H1 (cell line): ENCODE results near the gene RNASE7. TPM values are rescaled to one million over a fixed set of nuclear protein-coding genes. Genes with fewer than 3 reads are reported as not detected.

Source experiments
- KDM5A ChIP-seq: fragments of 200-600 bp; IDR thresholded peaks from 2 replicates; pipeline ENCODE4 v1.7.1; 2012; ENCODE audit warnings: mild to moderate bottlenecking, low read length, inconsistent platforms, mixed read lengths
- RNF2 ChIP-seq: fragments of 200-900, 300-1000 bp; sonication (generic); IDR thresholded peaks from 2 replicates; pipeline ENCODE4 v1.7.1; 2016; ENCODE audit warnings: borderline replicate concordance, low read depth, mild to moderate bottlenecking, antibody characterized with exemption, low read length; ENCODE audit not compliant: poor library complexity, severe bottlenecking; ENCODE audit errors: missing control alignments
- RXRA ChIP-seq: IDR thresholded peaks from 2 replicates; pipeline ENCODE4 v1.6.1; 2011; ENCODE audit warnings: low read depth, mild to moderate bottlenecking, low read length, moderate library complexity; ENCODE audit not compliant: insufficient read depth
- SAP30 ChIP-seq: fragments of 300-600 bp; sonication (generic); IDR thresholded peaks from 2 replicates; pipeline ENCODE4 v1.7.1; 2012; ENCODE audit warnings: low read length, moderate library complexity, mild to moderate bottlenecking, inconsistent platforms; ENCODE audit not compliant: insufficient read depth, insufficient replicate concordance
- SRF ChIP-seq: IDR thresholded peaks from 2 replicates; pipeline ENCODE4 v1.6.1; 2011; ENCODE audit warnings: mild to moderate bottlenecking, low read depth, low read length, moderate library complexity
- TAF1 ChIP-seq: IDR thresholded peaks from 2 replicates; pipeline ENCODE4 v1.6.1; 2011; ENCODE audit warnings: mild to moderate bottlenecking, low read depth, low read length
- TBP ChIP-seq: IDR thresholded peaks from 2 replicates; pipeline ENCODE4 v1.6.1; 2011; ENCODE audit warnings: low read depth, low read length, improper control_type of control experiment
- polyA plus RNA-seq, 7 experiments: library from polyadenylated mRNA; depleted of rRNA in 3 of 7; stranded (reverse) in 5 of 7; unstranded in 2 of 7; fragments of >200 nt in 5 of 7; fragments of 200-250 nt in 2 of 7; gene quantifications; 1 replicate in 5 of 7; 2 replicates in 1 of 7; 4 replicates in 1 of 7; pipeline versions ENCODE4 v1.2.1 to v1.2.3, GENCODE V29; 2011 to 2013; ENCODE audit warnings: missing spikeins in 2 of 7, mixed read lengths in 2 of 7
- total RNA-seq: library from RNA; stranded (reverse); fragmentation: NEBNext Ultra II Directional; extraction: Animal tissue kit (Norgen Biotek cat#: 25700); gene quantifications from 2 replicates; pipeline ENCODE4 v1.2.1, GENCODE V29; 2021
- TF ChIP-seq, protein P1 (sequence below): fragments of 300-600 bp; sonication (generic); IDR thresholded peaks from 2 replicates; pipeline ENCODE4 v1.7.1; 2012; ENCODE audit warnings: low read length, moderate library complexity, mild to moderate bottlenecking, inconsistent platforms; ENCODE audit not compliant: insufficient replicate concordance
- TF ChIP-seq, protein P2 (sequence below): IDR thresholded peaks from 2 replicates; pipeline ENCODE4 v1.6.1; 2011; ENCODE audit warnings: low read depth, mild to moderate bottlenecking, low read length; ENCODE audit not compliant: insufficient read depth

RNASE7 gene
- total and polyA plus RNA-seq, 2 of the 8 experiments (the other 6 are each of a cell fraction or from before 2014, with no cell fraction given) = not detected

DNA sequence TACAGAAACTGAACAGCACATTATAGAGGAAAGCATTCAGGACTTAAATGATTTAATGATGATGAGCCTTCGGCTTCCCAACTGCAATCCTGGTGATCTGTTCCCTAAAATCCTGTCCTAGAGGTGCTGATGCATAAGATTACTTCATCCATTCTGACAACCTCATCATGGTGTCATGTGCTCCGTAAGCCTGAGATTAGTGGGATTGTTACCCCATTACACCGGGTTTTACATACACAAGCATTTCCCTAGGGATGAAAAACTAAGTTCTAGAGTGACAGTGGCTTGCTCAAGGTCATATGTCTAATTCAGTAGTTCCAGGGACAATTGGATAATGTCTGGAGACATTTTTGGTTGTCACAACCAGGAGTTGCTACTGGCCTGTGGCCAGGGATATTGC, 5.0 kb upstream of the RNASE7 start (continued):
- TF ChIP-seq, protein P1, sequence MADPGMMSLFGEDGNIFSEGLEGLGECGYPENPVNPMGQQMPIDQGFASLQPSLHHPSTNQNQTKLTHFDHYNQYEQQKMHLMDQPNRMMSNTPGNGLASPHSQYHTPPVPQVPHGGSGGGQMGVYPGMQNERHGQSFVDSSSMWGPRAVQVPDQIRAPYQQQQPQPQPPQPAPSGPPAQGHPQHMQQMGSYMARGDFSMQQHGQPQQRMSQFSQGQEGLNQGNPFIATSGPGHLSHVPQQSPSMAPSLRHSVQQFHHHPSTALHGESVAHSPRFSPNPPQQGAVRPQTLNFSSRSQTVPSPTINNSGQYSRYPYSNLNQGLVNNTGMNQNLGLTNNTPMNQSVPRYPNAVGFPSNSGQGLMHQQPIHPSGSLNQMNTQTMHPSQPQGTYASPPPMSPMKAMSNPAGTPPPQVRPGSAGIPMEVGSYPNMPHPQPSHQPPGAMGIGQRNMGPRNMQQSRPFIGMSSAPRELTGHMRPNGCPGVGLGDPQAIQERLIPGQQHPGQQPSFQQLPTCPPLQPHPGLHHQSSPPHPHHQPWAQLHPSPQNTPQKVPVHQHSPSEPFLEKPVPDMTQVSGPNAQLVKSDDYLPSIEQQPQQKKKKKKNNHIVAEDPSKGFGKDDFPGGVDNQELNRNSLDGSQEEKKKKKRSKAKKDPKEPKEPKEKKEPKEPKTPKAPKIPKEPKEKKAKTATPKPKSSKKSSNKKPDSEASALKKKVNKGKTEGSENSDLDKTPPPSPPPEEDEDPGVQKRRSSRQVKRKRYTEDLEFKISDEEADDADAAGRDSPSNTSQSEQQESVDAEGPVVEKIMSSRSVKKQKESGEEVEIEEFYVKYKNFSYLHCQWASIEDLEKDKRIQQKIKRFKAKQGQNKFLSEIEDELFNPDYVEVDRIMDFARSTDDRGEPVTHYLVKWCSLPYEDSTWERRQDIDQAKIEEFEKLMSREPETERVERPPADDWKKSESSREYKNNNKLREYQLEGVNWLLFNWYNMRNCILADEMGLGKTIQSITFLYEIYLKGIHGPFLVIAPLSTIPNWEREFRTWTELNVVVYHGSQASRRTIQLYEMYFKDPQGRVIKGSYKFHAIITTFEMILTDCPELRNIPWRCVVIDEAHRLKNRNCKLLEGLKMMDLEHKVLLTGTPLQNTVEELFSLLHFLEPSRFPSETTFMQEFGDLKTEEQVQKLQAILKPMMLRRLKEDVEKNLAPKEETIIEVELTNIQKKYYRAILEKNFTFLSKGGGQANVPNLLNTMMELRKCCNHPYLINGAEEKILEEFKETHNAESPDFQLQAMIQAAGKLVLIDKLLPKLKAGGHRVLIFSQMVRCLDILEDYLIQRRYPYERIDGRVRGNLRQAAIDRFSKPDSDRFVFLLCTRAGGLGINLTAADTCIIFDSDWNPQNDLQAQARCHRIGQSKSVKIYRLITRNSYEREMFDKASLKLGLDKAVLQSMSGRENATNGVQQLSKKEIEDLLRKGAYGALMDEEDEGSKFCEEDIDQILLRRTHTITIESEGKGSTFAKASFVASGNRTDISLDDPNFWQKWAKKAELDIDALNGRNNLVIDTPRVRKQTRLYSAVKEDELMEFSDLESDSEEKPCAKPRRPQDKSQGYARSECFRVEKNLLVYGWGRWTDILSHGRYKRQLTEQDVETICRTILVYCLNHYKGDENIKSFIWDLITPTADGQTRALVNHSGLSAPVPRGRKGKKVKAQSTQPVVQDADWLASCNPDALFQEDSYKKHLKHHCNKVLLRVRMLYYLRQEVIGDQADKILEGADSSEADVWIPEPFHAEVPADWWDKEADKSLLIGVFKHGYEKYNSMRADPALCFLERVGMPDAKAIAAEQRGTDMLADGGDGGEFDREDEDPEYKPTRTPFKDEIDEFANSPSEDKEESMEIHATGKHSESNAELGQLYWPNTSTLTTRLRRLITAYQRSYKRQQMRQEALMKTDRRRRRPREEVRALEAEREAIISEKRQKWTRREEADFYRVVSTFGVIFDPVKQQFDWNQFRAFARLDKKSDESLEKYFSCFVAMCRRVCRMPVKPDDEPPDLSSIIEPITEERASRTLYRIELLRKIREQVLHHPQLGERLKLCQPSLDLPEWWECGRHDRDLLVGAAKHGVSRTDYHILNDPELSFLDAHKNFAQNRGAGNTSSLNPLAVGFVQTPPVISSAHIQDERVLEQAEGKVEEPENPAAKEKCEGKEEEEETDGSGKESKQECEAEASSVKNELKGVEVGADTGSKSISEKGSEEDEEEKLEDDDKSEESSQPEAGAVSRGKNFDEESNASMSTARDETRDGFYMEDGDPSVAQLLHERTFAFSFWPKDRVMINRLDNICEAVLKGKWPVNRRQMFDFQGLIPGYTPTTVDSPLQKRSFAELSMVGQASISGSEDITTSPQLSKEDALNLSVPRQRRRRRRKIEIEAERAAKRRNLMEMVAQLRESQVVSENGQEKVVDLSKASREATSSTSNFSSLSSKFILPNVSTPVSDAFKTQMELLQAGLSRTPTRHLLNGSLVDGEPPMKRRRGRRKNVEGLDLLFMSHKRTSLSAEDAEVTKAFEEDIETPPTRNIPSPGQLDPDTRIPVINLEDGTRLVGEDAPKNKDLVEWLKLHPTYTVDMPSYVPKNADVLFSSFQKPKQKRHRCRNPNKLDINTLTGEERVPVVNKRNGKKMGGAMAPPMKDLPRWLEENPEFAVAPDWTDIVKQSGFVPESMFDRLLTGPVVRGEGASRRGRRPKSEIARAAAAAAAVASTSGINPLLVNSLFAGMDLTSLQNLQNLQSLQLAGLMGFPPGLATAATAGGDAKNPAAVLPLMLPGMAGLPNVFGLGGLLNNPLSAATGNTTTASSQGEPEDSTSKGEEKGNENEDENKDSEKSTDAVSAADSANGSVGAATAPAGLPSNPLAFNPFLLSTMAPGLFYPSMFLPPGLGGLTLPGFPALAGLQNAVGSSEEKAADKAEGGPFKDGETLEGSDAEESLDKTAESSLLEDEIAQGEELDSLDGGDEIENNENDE = no peak
- TF ChIP-seq SRF (no peak), SAP30 (no peak), KDM5A (no peak), RNF2 (no peak), TAF1 (no peak), RXRA (no peak), TBP (no peak)
- TF ChIP-seq, protein P2, sequence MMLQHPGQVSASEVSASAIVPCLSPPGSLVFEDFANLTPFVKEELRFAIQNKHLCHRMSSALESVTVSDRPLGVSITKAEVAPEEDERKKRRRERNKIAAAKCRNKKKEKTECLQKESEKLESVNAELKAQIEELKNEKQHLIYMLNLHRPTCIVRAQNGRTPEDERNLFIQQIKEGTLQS = no peak
